ENCODE results near the gene TAMM41.
"Not testable (repeated sequence)": the region's sequence is repeated elsewhere in the genome, so short reads cannot be mapped to it uniquely, and the experiment has no call there.

Gene TAMM41

DNA sequence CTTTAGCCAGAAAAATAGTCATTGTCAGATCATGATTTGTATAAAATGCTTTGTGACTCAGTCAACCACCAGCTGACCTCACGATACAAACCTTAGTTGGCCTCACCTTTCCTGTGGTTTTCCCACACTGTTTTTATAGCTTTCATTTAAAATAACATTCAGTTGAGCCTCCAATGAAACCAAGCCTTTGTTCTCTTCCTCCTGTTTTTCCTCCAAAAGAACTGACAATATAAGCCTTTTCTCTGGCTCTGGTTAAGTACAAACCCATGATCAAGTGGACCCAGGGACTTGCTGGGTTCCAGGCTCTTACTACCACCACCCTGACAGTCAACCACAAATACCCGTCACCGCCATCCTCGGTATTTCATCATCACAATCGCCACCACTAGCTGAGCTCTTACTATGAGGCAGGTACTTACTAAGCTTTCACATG is 81.7 kb downstream of the TAMM41 start:
- peak in 1 of 2 experiments; percentile 17 for DNase-seq (ENCODE audit: low read depth in 2 of 2)

- DNase-seq (ENCODE audit: low read depth in 2 of 2): no peak
These were observed 86.7 kb downstream of the TAMM41 start for GRCh38 chr3:11759996-11760395.

GRCh38 chr3:11757929-11758328 is 88.8 kb downstream of the TAMM41 start:
- no peak for DNase-seq (ENCODE audit: low read depth in 2 of 2)

DNA sequence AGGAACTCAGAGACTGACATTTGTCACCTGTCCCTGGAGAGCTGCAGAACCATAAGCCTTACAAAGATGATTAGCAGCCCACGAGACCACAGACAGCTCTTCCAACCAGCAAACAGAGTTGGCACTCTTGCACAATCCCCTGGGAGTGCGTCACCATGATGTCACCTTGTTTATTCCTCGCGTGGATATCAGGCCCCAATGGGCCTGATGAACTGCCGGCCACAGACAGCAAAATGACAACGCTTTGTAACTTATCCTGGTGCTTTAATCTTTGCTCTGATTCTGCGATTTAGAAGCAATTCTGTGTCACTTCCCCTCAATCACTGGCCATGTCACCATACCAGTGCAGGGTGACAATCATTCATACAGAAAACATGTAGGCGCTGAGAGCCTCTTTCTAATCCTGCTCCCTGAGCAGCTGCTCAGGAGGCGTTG is 89.2 kb downstream of the TAMM41 start:
- no peak for DNase-seq (ENCODE audit: low read depth in 2 of 2)

- no peak for DNase-seq (ENCODE audit: low read depth in 2 of 2)
These were observed 91.4 kb downstream of the TAMM41 start for GRCh38 chr3:11755276-11755675.

DNA sequence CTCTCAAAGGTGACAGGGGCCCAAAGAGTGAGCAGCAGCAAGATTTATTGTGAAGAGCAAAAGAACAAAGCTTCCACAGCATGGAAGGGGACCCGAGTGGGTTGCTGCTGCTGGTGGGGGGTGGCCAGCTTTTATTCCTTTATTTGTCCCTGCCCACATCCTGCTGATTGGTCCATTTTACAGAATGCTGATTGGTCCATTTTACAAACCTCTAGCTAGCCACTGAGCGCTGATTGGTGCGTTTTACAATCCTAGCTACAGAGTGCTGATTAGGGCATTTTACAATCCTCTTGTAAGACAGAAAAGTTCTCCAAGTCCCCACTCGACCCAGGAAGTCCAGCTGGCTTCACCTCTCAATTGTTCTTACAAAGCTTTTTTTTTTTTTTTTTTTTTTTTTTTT is 94.4 kb downstream of the TAMM41 start:
- DNase-seq (ENCODE audit: low read depth in 2 of 2): not testable (repeated sequence)

- not testable (repeated sequence) for DNase-seq (ENCODE audit: low read depth in 2 of 2)
These were observed 98.4 kb downstream of the TAMM41 start for GRCh38 chr3:11748306-11748705.
